Fibroblast of skin of right biceps (primary cell): ENCODE results near the gene WWOX.

Experiments
- DNase-seq: peaks from one replicate; pipeline ENCODE4 v3.0.0-alpha.2; 2013

Gene WWOX

DNA sequence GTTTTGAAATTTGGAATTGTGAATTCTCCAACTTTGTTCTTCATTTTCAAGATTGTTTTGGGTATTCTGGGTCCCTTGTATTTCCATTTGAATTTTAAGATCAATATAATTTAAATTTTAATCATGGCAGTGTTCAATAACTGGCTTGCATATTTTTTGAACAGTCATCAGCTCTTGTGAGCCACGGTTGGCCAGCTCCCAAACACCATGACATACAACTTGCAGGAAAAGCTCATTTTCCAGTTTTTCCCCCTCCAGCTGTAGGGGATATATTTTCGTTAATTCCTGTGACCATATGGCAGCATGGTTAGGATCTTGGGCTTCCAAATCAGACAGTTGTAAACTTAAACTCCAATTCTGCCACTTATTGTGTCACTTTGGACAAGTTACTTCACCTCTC lies 690.1 kb downstream of the WWOX start:
- DNase-seq, result no peak

DNA sequence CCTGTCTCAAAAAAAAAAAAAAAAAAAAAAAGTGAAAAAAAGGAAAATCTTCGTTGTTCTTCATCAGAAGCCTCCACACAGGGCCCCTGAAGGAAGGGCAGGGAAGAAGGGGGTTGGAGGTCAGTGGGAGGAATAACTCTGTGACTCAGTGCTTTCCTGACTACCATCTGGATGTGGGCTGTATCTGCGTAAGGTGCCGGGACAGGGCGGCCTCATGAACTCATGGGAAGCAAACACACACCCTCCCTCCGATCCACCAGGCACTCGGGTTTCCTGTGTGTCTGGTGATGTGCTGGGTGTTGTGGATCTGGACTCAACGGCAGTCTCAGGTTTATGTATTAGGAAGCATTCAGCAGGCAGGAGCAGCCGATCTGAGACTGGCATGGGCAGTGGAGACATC lies 691.6 kb downstream of the WWOX start:
- no peak for DNase-seq

DNA sequence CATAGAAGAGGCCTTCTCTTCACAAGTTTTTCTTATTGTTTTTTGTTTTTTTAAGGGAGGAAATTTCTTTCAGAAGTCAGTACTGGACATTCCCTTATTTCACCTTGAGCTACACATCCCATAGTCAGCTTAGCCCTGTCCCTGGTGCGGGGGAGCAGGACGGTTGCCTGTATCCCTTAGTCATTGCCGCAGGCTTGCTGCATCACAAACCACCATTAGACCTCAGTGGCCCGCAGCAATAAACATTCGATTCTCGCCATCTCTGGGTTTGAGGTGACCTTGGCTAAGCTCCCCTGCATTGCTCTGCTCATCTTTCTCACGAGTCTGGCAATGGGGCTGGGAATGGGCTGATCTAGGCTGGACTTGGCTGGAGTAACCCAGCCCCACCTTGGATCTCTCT lies 692.5 kb downstream of the WWOX start:
- no peak for DNase-seq

DNA sequence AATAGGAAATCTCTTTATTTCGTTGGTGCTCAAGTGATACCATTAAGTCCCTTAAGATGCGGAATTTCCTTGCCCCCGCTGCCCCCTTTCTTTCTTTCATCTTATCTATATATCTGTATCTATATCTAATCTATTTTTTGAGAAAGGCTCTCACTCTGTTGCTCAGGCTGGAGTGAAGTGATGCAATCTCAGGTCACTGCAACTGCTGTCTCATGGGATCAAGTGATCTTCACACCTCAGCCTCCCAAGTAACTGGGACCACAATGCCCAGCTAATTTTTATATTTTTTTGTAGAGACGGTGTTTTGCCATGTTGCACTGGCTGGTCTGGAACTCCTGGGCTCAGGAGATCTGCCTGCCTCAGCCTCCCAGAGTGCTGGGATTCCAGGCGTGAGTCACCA lies 693.5 kb downstream of the WWOX start:
- DNase-seq, result no peak

DNA sequence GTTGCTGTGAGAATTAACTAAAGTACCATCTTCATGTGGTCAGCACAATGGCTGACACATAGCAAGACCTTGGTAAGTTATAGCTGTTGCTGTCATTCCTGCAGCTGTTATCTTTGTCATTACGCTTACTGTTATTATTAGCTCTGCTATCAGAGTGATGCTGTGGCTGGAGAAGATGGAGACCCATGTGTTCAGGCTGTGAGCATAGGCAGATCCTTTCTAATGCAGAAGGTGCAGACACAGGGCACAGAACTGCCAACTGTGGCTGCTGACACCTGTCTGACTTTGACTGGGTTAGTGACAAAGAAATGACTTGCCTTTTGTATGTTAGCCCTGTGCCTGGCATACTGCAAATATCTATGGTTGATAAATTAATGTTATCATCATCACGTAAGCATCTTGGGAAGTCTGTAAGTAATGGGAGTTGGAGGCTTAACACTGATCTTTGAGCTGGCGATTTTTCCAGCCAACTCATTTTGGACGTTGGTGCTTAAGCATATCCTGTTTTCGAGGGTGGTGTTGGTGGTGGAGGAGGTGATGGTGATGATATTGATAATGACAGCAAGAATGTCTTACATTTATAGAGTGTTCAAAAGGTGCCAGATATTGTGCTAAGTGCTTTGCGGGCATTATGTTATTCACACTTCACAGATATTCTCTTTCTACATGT lies 695.3 kb downstream of the WWOX start:
- no peak for DNase-seq

GRCh38 chr16:78795433-78795832 lies 696.0 kb downstream of the WWOX start:
- no peak for DNase-seq

DNA sequence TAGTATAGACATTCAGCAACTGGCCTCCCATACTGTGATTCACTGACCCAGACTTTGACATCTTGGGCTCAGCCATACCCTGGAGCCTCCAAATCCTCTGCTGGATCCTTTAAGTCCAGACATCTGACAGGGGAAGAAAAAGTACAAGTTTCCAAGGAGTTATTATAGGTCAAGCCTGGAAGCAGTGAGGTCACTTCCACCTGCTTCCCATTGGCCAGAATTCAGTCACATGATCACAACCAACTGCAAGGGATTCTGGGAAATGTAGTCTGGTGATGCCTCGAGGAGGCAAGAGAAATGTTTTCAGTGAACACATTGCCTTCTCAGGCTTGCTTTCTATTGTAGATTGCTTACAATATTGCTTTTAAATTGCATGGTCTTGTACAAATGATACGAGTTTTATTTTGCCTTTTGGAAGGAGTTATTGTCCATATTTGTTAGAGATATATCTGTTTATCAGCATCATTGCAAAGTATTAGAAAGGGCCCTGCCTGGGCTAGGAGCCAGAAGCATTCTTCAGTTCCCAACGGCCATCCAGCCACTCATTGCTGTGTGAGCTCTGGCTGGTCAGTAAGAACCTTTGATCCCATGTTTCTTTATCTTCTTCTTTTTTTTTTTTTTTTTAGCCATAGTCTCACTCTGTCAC lies 696.9 kb downstream of the WWOX start:
- DNase-seq, result peak; percentile 7

GRCh38 chr16:78799429-78799828 lies 700.0 kb downstream of the WWOX start:
- DNase-seq, result no peak

DNA sequence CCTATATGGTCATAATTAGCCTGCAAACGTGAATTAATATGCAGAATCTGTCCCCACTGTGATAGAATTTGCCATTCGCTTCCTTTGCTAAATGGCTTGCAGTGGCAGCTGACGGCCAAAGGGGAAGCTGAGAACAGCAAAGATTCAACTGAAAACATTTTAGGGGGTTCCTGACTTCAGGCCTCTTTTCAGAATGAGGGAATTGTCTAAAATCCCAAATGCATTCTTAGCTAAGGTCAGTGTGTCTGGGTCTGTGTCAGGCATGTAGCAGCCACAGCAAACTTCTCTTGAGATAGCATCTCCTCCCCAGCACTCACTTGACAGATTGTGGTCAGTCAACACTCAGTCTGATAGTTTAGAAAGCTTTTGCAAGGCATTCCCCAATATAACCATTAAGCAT lies 701.1 kb downstream of the WWOX start:
- no peak for DNase-seq

- DNase-seq, result no peak
Measured at GRCh38 chr16:78804058-78804735, 704.7 kb downstream of the WWOX start.

DNA sequence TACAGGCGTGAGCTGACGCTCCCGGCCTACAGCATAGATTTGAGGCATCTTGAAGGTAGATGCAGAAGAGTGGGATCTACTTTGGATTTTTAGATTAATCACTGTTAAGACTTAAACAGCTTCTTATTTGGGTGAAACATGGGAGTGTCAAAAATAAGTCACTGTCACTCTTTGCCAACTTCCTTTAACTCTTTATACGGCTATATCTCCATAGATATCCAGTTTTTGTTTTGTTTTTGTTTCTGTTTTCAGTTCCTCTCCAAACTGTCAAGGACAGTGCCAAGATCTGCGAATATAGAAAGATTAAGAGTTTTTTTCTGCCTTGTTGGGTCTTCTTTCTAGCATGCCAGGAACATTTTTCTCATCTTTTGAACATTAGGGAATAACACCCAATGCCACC lies 706.1 kb downstream of the WWOX start:
- no peak for DNase-seq

GRCh38 chr16:78811247-78811646 lies 711.8 kb downstream of the WWOX start:
- no peak for DNase-seq

GRCh38 chr16:78812582-78812981 lies 713.1 kb downstream of the WWOX start:
- DNase-seq, result no peak

- no peak for DNase-seq
Measured at GRCh38 chr16:78813661-78814311, 714.3 kb downstream of the WWOX start.

DNA sequence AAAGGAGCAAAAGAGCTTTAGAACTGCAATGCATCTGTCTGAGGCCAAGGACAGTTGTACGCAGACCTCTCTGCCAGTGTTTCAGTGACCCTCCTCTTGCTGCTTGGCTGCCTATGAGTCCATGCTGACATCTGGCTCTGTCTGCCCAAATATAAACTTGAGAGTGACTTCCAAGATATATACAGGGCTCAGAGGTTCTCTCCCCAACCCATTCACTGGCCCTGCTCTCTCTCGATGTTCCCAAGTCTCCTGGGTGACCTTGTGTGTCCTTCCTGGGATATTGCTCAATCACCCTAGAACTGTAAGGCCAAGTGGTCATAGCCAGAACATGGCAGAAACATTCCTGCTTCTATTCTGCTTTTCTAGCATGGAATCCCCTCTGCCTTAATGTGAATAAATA lies 716.3 kb downstream of the WWOX start:
- no peak for DNase-seq

DNA sequence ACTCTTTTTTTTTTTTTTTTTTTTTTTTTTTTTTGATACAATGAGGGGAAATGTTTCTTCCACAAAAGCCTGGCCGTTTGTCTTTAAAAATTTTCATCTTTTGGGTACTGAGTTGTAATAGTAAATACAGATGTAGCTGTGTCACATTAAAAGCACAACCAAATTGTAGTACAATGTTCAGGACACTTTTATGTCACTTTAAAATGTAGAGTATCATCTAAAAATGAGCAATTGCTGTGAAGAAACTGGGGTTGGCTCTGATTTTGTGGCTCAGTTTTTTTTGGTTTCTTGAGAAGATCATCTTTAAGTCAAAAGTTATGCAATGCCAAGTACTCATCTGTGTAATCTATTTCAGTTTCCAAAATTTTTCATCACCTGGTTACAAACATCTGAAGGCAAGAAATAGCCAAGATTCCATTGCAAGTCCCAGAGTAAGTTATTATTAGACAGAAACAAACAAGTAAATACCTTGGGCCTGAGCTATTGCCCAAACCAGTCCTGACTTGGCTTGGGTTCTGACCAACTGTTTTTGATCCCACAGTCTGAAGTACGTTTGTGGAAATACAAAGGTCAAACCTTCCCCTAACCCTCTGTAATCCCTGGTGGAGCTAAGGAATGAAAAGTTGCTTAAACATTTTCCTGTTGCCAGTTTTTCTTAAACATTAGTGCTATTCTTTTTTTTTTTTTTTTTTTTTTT lies 717.2 kb downstream of the WWOX start:
- DNase-seq, result peak; percentile 16

- no peak for DNase-seq
Measured at GRCh38 chr16:78817200-78817739, 717.8 kb downstream of the WWOX start.

GRCh38 chr16:78821335-78821734 lies 721.9 kb downstream of the WWOX start:
- DNase-seq, result no peak

GRCh38 chr16:78822509-78822908 lies 723.1 kb downstream of the WWOX start:
- no peak for DNase-seq

DNA sequence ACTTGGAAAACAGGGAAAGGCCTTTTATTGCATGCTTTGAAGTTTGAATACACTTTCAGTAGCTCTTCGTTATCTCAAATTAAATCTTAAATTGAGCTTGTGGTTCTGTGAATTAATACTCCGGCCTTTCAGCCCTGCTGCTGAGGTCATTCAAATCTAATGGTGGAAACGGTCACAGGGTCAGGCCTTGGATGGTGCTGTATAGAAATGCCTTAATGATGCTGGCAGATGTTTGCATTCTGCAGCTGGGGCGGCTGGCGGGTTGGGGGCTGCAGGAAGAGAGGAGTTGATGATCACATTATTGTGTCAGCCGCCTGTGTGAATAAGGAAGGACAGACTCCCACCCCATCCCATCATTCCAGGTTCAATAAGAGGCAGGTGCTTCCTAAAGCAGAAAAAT lies 723.6 kb downstream of the WWOX start:
- no peak for DNase-seq

GRCh38 chr16:78829280-78829679 lies 729.8 kb downstream of the WWOX start:
- DNase-seq, result no peak

DNA sequence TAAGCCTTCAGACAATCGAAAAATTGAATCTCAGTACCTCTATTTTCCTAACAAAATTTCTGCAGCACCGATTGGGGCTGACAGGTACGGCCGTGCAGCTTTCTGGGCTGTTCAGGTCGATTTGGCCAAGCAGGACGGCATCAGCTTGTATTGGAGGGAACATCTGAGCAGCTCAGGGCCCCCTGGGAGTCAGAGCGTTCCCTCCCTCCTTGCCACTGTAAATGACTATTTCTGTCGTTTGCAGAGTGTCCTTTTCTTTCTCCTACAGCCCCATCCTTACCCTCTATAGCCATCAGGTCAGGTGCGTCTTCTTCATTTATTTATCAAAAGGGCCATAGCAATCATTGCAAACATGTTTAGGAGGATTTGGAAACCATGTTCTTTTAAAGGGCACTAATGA lies 731.1 kb downstream of the WWOX start:
- DNase-seq, result no peak

- DNase-seq, result no peak
Measured at GRCh38 chr16:78832100-78832499, 732.6 kb downstream of the WWOX start.
